HUES48 (cell line): Measurements from ENCODE around the gene CDK19.
"Not testable (repeated sequence)": the region's sequence is repeated elsewhere in the genome, so short reads cannot be mapped to it uniquely, and the experiment has no call there.

ENCODE experiments used
- H3K27ac ChIP-seq: one replicate; pipeline ENCODE4 v1.7.0; 2013; ENCODE audit warnings: low read depth, low read length, inconsistent platforms
- H3K27me3 ChIP-seq: 2 replicates; pipeline ENCODE4 v1.6.1; 2013; ENCODE audit warnings: mild to moderate bottlenecking, low read length; ENCODE audit not compliant: control insufficient read depth, insufficient read depth
- H3K36me3 ChIP-seq: 2 replicates; pipeline ENCODE4 v1.6.1; 2013; ENCODE audit warnings: low read length; ENCODE audit not compliant: control insufficient read depth, insufficient read depth
- H3K4me1 ChIP-seq: 2 replicates; pipeline ENCODE4 v1.6.1; 2013; ENCODE audit warnings: mild to moderate bottlenecking, low read length; ENCODE audit not compliant: control insufficient read depth, insufficient read depth
- H3K4me3 ChIP-seq: 2 replicates; pipeline ENCODE4 v1.5.1; 2013; ENCODE audit warnings: mild to moderate bottlenecking, low read depth, low read length
- H3K9ac ChIP-seq: 2 replicates; pipeline ENCODE4 v1.6.1; 2013; ENCODE audit warnings: mild to moderate bottlenecking, low read depth, low read length, moderate library complexity
- H3K9me3 ChIP-seq: 2 replicates; pipeline ENCODE4 v1.6.1; 2013; ENCODE audit warnings: low read length; ENCODE audit not compliant: control insufficient read depth, insufficient read depth

CDK19 gene

DNA sequence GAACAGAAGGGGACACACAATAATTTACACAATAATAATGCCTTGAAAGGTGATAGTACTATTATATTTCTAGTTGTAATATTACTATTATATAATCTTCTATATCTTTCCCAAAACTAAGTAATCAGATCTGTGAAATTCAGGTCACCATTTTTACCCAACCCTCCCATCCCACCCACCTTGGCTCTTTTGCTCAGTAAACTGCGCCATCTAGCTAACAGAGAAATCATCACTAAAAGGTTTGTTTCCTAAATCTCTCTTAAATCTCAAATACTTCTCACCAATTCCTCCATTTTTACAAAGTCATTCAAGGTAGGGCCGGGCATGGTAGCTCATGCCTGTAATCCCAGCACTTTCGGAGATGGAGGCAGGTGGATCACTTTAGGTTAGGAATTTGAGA, 83.4 kb downstream of the CDK19 start:
- no peaks in the 10 kb centered on the region for H3K4me1 ChIP-seq
- no peak overlapping the region for H3K4me3 ChIP-seq
- no peaks in the 10 kb centered on the region for H3K9me3 ChIP-seq
- no peak overlapping the region for H3K9ac ChIP-seq
- no peak overlapping the region for H3K27ac ChIP-seq
- no peaks in the 10 kb centered on the region for H3K36me3 ChIP-seq
- no peaks in the 10 kb centered on the region for H3K27me3 ChIP-seq

DNA sequence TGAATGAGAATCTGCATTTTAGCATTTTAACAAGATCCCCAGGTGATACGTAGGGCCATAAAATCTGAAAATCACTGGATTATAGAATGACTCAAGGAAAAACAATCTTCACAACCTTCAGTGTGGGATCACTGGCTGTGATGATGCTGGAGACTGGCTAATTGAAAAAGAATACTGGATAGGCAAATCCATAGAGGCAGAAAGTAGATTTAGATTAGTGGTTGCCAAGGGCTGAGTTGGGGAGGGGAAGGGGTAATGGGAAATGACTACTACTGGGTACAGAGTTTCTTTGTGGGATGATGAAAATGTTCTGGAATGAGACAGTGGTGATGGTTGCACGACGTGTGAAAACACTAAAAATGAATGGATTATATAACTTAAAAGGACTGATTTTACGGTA, 84.1 kb downstream of the CDK19 start:
- H3K9me3 ChIP-seq: no peaks in the 10 kb centered on the region
- no peaks in the 10 kb centered on the region for H3K4me1 ChIP-seq
- H3K27me3 ChIP-seq: no peaks in the 10 kb centered on the region
- no peak overlapping the region for H3K4me3 ChIP-seq
- H3K36me3 ChIP-seq: no peaks in the 10 kb centered on the region
- H3K9ac ChIP-seq: no peak overlapping the region
- H3K27ac ChIP-seq: no peak overlapping the region

DNA sequence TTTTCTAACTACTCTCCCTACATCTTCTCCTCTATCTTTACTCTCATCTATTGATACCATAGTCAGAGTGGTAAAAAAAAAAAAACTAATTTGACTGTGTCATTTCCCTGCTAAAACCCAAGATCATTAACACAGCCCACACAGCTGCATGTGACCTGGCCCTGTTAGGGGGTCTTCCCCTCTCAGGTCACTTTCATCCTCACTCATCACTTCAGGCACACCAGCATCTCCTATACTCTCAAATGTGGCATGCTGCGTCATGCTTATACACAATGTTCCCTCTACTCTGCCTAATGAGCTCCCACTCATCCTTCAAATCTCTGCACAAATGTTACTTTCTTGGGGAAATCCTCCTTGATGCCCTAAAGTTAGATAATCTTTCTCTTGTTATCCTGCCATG, 86.8 kb downstream of the CDK19 start:
- Histone ChIP-seq H3K27me3 (no peaks in the 10 kb centered on the region), H3K4me3 (no peak overlapping the region), H3K9ac (no peak overlapping the region), H3K36me3 (no peaks in the 10 kb centered on the region), H3K4me1 (no peaks in the 10 kb centered on the region), H3K9me3 (no peaks in the 10 kb centered on the region), H3K27ac (no peak overlapping the region)

DNA sequence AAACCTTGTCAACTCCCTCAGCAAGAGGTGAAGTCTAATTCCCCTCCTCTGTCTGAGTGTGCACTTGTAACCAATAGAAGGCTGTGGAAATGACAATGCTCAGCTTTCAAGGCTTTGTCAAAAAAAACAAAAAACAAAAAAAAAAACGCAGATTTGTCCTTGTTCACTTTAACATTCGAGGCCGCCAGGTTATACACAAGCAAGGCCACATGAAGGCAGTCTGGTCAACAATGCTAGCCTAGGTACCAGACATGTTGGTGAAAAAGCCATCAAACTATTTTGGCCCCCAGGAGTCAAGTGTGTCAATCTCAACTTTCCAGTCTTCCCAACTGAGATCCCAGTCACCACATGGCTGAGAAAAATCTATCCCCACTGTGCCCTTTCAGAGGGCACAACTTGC, 92.3 kb downstream of the CDK19 start:
- H3K36me3 ChIP-seq: no peaks in the 10 kb centered on the region
- H3K9ac ChIP-seq: no peak overlapping the region
- H3K27me3 ChIP-seq: no peaks in the 10 kb centered on the region
- H3K4me1 ChIP-seq: peaks cover 7% of the 10 kb centered on the region
- no peaks in the 10 kb centered on the region for H3K9me3 ChIP-seq
- H3K27ac ChIP-seq: no peak overlapping the region
- H3K4me3 ChIP-seq: no peak overlapping the region

DNA sequence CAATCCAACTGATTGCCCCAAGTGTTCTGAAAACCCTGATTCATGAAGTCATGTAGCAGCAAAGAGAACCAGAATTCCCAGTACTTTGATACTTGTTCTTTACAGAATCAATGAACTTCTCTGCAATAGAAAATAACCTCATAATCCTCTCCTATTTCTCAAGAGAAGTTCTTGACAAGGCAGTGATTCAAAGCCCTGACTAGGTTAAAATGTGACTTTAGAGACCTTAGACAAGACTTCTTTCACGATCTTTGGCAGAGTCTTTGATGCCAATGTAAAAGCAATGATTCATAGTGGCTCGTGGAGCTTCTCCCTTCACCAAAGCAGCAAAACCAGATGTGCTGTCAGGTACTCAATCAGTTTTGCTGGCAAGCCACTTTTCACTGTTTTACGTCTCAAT, 95.2 kb downstream of the CDK19 start:
- no peak overlapping the region for H3K9ac ChIP-seq
- no peak overlapping the region for H3K4me3 ChIP-seq
- H3K36me3 ChIP-seq: no peaks in the 10 kb centered on the region
- H3K27me3 ChIP-seq: no peaks in the 10 kb centered on the region
- no peak overlapping the region for H3K27ac ChIP-seq
- H3K4me1 ChIP-seq: peaks cover 12% of the 10 kb centered on the region
- no peaks in the 10 kb centered on the region for H3K9me3 ChIP-seq

DNA sequence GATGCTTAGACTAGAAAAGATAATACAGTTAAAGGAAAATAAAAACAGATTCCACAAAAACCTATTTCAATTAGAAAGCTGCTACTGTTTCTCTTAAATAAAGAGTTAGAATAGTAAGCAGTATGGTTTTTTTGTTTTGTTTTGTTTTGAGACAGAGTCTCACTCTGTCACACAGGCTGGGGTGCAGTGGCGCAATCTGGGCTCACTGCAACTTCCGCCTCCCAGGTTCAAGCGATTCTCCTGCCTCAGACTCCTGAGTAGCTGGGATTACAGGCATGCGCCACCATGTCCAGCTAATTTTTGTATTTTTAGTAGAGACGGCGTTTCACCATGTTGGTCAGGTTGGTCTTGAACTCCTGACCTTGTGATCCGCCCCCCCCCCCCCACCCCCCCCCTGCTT, 95.7 kb downstream of the CDK19 start:
- not testable (repeated sequence) for H3K9ac ChIP-seq, H3K27ac ChIP-seq, H3K9me3 ChIP-seq, H3K4me3 ChIP-seq, H3K27me3 ChIP-seq, H3K36me3 ChIP-seq
- peaks cover 12% of the 10 kb centered on the region for H3K4me1 ChIP-seq

DNA sequence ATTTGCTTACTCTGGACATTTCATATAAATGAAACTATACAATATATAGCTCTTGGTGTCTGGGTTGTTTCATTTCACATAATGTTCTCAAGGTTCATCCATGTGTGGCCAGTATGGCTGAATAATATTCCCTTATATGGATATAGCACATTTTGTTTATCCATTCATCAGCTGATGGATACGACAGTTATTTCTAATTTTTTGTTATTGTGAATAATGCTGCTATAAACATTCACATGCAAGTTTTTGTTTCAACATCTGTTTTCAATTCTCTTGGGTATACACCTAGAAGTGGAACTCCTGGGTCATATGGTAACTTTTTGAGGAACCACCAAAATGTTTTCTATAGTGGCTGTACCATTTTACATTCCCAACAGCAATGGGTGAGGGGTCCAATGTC, 101.1 kb downstream of the CDK19 start:
- H3K36me3 ChIP-seq: no peaks in the 10 kb centered on the region
- no peaks in the 10 kb centered on the region for H3K9me3 ChIP-seq
- H3K9ac ChIP-seq: no peak overlapping the region
- no peak overlapping the region for H3K27ac ChIP-seq
- peaks cover 28% of the 10 kb centered on the region for H3K4me1 ChIP-seq
- H3K4me3 ChIP-seq: no peak overlapping the region
- H3K27me3 ChIP-seq: no peaks in the 10 kb centered on the region

DNA sequence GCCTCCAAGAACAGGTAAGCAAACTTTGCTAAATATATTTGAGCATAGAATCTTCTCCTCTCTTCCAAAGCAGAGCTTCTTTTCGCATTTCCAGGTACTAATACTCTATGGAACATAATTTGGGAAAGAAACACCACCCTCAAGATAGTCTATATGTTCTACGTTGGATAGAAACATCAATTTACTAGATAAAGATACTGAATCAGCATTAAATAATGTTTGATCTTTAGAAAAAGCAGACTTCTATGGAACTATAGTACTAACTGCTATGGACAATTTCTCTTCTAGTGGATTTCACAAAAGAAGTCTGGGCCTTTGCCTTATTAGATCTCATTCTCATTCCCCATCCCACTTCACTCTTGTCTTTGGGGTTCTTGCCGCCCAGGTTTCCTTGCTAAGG, 103.0 kb downstream of the CDK19 start:
- no peaks in the 10 kb centered on the region for H3K9me3 ChIP-seq
- H3K9ac ChIP-seq: no peak overlapping the region
- no peaks in the 10 kb centered on the region for H3K36me3 ChIP-seq
- H3K4me3 ChIP-seq: no peak overlapping the region
- H3K27me3 ChIP-seq: no peaks in the 10 kb centered on the region
- peaks cover 31% of the 10 kb centered on the region for H3K4me1 ChIP-seq
- no peak overlapping the region for H3K27ac ChIP-seq

DNA sequence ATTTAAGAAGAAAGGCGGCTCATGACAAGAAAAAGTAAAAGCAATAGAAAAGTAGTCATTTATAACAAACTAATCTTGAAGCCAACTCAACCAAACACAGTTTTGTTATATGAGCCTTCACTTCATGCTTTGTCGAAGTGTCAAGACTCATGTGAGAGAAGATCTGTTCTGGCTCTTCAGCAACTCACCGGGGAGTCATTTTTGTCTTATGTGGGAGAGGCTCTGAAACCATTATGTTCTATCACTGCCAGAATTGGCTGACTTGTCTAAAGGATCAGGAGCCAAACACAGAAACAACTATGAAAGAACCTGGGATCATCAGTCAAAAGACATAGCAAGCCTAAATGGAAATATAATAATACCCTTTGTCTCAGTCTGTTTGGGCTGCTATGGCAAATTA, 105.2 kb downstream of the CDK19 start:
- H3K27ac ChIP-seq: no peak overlapping the region
- no peak overlapping the region for H3K4me3 ChIP-seq

DNA sequence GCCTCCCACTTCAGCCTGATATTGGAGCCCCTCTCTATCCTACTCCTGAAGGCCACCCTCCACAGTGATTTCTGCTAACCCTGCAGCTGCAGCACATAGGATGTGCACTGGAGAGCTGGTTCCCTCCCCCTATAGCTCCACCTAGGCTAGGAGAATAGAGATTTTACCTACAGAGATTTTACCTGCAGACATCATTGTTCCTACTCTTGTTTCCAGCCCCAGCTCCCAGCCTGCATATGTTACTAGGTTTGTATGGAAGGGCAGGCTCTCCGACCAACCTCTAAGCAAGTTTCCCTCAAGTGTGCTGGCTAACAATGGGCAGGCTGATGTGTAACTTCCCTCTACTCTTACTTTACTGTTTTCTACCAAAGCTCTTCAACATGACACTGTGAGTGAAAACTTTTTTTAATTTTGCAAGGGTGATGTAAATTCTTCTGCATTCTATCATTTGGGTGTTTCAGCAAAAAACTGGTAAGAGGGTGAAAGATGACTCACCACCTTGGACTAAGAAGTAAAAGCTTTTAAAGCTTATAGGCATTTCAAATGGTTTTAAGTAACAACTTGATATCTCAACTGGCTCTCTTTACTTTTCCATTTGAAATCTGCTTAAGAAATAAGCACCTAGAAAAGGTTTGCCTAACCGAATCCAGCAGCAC, 106.8 kb downstream of the CDK19 start:
- H3K9me3 ChIP-seq: no peaks in the 10 kb centered on the region
- no peak overlapping the region for H3K4me3 ChIP-seq
- H3K27me3 ChIP-seq: no peaks in the 10 kb centered on the region
- peaks cover 22% of the 10 kb centered on the region for H3K4me1 ChIP-seq
- no peak overlapping the region for H3K9ac ChIP-seq
- no peaks in the 10 kb centered on the region for H3K36me3 ChIP-seq
- H3K27ac ChIP-seq: peak overlapping the region; percentile 59

More for the DNA sequence above, 105.2 kb downstream of the CDK19 start:
- Histone ChIP-seq H3K9ac (no peak overlapping the region), H3K9me3 (no peaks in the 10 kb centered on the region), H3K36me3 (no peaks in the 10 kb centered on the region), H3K4me1 (peaks cover 27% of the 10 kb centered on the region), H3K27me3 (no peaks in the 10 kb centered on the region)

DNA sequence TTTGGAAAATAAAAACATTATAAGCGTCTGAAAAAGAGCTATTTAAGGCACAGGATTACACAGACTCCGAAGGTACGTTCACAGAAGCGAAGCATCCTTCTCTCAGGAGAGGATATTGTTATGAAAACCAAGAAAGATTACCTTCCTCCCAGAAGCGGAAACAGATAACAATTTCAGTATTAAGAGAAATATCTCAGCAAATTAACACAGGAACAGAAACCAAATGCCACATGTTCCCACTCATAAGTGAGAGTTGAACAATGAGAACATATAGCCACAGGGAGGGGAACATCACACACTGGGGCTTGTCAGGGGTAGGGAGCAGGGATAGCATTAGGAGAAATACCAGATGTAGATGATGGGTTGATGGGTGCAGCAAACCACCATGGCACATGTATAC, 109.7 kb downstream of the CDK19 start:
- H3K4me1 ChIP-seq: peaks cover 22% of the 10 kb centered on the region

More for the DNA sequence above, 109.7 kb downstream of the CDK19 start:
- H3K36me3 ChIP-seq: no peaks in the 10 kb centered on the region
- no peaks in the 10 kb centered on the region; the same call in 1 of the 2 replicates for H3K27me3 ChIP-seq
- no peaks in the 10 kb centered on the region for H3K9me3 ChIP-seq
- H3K4me3 ChIP-seq: no peak overlapping the region
- H3K9ac ChIP-seq: no peak overlapping the region
- H3K27ac ChIP-seq: no peak overlapping the region
